ENCODE measurements around the gene NELL1. TPM values are rescaled to one million over a fixed set of nuclear protein-coding genes. Genes with fewer than 3 reads are reported as not detected.

The NELL1 gene
- polyA plus RNA-seq, 1 of the 3 experiments (the other 2 are of a cell fraction), result not detected

DNA sequence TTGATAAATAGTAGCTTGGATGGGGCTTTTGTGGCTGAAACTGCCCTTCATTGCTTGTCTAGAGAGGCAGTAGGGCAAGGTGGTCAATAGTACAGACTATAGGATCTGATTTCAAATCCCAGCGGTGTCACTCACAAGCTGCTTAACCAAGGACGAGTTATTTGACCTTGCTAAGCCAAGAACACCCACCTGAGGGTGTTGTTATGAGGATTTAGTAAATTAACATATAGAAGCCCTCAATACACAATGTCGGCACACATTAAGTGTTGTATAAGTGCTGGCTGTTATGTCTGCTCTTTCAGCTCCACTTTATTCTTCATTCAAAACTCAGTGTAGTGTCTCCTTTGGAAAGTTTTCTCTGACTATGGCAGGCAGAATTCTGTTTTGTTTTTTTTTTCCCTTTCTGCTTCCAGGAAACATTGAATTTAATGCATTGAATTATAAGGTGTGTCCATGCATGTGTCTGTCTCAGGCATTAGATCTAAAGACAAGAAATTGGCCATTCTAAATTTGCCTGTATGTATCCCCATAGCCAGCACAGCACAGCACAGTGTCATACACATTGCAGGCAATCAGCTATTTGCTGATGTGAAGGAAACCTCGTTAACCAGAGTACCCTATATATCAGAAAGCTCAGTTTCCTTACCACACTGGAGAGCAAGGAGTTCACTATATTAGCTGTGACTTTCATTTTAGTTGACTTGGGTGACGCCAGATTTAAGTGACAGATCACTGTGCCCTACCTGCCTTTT is 212.1 kb downstream of the NELL1 start:
- ChIA-PET CTCF (interaction anchor here (5.0 kb wide), 1 partner anchor 8 kb away, joined by 28 read pairs; no protein-coding TSS in a partner anchor), POLR2A (no interaction called here)
- H3K4me1 ChIP-seq (ENCODE audit: control insufficient read depth in 1 of 2, insufficient read depth in 2 of 2, low read depth in 1 of 2, low read length in 1 of 2), result peaks cover 0 to 15% of the 10 kb centered on the region in 2 experiments; a peak in 1 of 4 replicates
- no peak overlapping the region for H3K27ac ChIP-seq (ENCODE audit: low read depth in 2 of 2, low read length in 1 of 2)
- H3K4me2 ChIP-seq, result no peak overlapping the region
- H3F3A ChIP-seq (replicated peaks; ENCODE audit: insufficient read depth), result no peaks in the 10 kb centered on the region
- TF ChIP-seq SMC3 (IDR thresholded peaks at IDR 0.05; ENCODE audit: low read depth, low read length) (no peak), TEAD4 (IDR thresholded peaks at IDR 0.05; ENCODE audit: borderline replicate concordance, insufficient read depth) (no peak), MXI1 (IDR thresholded peaks at IDR 0.05; ENCODE audit: low read depth, low read length) (no peak), RCOR1 (IDR thresholded peaks at IDR 0.05; ENCODE audit: low read length) (no peak), GATA2 (CRISPR knock-in tag; IDR thresholded peaks at IDR 0.05) (no peak), POLR2AphosphoS5 (IDR thresholded peaks at IDR 0.05; ENCODE audit: low read depth, low read length) (no peak), MEF2A (IDR thresholded peaks at IDR 0.05; ENCODE audit: borderline replicate concordance, low read depth) (no peak), NRF1 (IDR thresholded peaks at IDR 0.05; ENCODE audit: low read depth, low read length) (no peak)
- TF ChIP-seq, protein P1, sequence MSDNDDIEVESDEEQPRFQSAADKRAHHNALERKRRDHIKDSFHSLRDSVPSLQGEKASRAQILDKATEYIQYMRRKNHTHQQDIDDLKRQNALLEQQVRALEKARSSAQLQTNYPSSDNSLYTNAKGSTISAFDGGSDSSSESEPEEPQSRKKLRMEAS (IDR thresholded peaks at IDR 0.05; ENCODE audit: low read depth), result no peak
- TF ChIP-seq, protein P2, sequence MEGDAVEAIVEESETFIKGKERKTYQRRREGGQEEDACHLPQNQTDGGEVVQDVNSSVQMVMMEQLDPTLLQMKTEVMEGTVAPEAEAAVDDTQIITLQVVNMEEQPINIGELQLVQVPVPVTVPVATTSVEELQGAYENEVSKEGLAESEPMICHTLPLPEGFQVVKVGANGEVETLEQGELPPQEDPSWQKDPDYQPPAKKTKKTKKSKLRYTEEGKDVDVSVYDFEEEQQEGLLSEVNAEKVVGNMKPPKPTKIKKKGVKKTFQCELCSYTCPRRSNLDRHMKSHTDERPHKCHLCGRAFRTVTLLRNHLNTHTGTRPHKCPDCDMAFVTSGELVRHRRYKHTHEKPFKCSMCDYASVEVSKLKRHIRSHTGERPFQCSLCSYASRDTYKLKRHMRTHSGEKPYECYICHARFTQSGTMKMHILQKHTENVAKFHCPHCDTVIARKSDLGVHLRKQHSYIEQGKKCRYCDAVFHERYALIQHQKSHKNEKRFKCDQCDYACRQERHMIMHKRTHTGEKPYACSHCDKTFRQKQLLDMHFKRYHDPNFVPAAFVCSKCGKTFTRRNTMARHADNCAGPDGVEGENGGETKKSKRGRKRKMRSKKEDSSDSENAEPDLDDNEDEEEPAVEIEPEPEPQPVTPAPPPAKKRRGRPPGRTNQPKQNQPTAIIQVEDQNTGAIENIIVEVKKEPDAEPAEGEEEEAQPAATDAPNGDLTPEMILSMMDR (IDR thresholded peaks at IDR 0.05), result no peak
- H3K79me2 ChIP-seq (ENCODE audit: insufficient read depth), result no peaks in the 10 kb centered on the region
- no peak for DNase-seq
- H3K36me3 ChIP-seq (replicated peaks in 1 of 2; ENCODE audit: control insufficient read depth in 1 of 2, insufficient read depth in 2 of 2, low read length in 1 of 2), result no peaks in the 10 kb centered on the region
- 30% methylated on average over 5 of the region's 5 CpGs for WGBS (ENCODE audit: low lambda C conversion rate)
- no peak overlapping the region for H2AFZ ChIP-seq (ENCODE audit: low read depth)
- no peaks in the 10 kb centered on the region for H3K9me3 ChIP-seq
- H3K27me3 ChIP-seq (ENCODE audit: insufficient read depth), result no peaks in the 10 kb centered on the region
- no peaks in the 10 kb centered on the region for H4K20me1 ChIP-seq (ENCODE audit: insufficient read depth)
- no peak overlapping the region for H3K4me3 ChIP-seq (ENCODE audit: low read depth in 2 of 2, low read length in 1 of 2)
- H3K9me2 ChIP-seq, result no peaks in the 10 kb centered on the region
- no peak overlapping the region for H3K9ac ChIP-seq

DNA sequence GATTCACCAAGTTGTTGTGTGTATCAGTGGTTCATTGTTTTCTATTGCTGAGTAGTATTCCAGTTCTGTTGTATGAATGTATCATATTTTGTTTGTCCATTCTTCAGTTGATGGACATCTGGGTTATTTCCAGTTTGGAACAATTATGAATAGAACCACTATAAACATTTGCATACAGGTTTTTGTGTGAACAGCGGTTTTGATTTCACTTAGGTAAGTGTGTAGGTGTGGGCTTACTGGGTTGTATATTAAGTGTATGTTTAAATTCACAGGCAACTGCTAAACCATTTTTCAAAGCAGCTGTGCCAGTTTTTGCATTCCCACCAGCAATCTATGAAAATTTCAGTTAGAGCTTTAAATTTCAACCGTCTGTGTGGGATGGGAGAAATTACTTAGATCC is 217.8 kb downstream of the NELL1 start:
- H3K9ac ChIP-seq, result no peak overlapping the region
- H4K20me1 ChIP-seq (ENCODE audit: insufficient read depth), result no peaks in the 10 kb centered on the region
- H3K9me2 ChIP-seq, result no peaks in the 10 kb centered on the region
- H3K9me3 ChIP-seq, result no peaks in the 10 kb centered on the region; the same call in 1 of the 2 replicates
- H3K36me3 ChIP-seq (replicated peaks in 1 of 2; ENCODE audit: control insufficient read depth in 1 of 2, insufficient read depth in 2 of 2, low read length in 1 of 2), result no peaks in the 10 kb centered on the region
- 18% methylated on average over 2 of the region's 2 CpGs for WGBS (ENCODE audit: low lambda C conversion rate)
- H3F3A ChIP-seq (replicated peaks; ENCODE audit: insufficient read depth), result no peaks in the 10 kb centered on the region
- H3K27ac ChIP-seq (ENCODE audit: low read depth in 2 of 2, low read length in 1 of 2), result no peak overlapping the region
- CTCF ChIA-PET, result no interaction called here
- no peaks in the 10 kb centered on the region for H3K79me2 ChIP-seq (ENCODE audit: insufficient read depth)
- no peak overlapping the region for H3K4me3 ChIP-seq (ENCODE audit: low read depth in 2 of 2, low read length in 1 of 2)
- no peak for DNase-seq
- H3K4me2 ChIP-seq, result no peak overlapping the region
- no peaks in the 10 kb centered on the region for H3K27me3 ChIP-seq (ENCODE audit: insufficient read depth)
- POLR2A ChIA-PET, result no interaction called here
- H3K4me1 ChIP-seq (ENCODE audit: control insufficient read depth in 1 of 2, insufficient read depth in 2 of 2, low read depth in 1 of 2, low read length in 1 of 2), result peaks cover 0 to 7% of the 10 kb centered on the region in 2 experiments; a peak in 1 of 4 replicates
- H2AFZ ChIP-seq (ENCODE audit: low read depth), result no peak overlapping the region
- TF ChIP-seq RCOR1 (IDR thresholded peaks at IDR 0.05; ENCODE audit: low read length), result no peak
- no peak for TF ChIP-seq RFX5 (IDR thresholded peaks at IDR 0.05; ENCODE audit: low read length)
- TF ChIP-seq, protein P3, sequence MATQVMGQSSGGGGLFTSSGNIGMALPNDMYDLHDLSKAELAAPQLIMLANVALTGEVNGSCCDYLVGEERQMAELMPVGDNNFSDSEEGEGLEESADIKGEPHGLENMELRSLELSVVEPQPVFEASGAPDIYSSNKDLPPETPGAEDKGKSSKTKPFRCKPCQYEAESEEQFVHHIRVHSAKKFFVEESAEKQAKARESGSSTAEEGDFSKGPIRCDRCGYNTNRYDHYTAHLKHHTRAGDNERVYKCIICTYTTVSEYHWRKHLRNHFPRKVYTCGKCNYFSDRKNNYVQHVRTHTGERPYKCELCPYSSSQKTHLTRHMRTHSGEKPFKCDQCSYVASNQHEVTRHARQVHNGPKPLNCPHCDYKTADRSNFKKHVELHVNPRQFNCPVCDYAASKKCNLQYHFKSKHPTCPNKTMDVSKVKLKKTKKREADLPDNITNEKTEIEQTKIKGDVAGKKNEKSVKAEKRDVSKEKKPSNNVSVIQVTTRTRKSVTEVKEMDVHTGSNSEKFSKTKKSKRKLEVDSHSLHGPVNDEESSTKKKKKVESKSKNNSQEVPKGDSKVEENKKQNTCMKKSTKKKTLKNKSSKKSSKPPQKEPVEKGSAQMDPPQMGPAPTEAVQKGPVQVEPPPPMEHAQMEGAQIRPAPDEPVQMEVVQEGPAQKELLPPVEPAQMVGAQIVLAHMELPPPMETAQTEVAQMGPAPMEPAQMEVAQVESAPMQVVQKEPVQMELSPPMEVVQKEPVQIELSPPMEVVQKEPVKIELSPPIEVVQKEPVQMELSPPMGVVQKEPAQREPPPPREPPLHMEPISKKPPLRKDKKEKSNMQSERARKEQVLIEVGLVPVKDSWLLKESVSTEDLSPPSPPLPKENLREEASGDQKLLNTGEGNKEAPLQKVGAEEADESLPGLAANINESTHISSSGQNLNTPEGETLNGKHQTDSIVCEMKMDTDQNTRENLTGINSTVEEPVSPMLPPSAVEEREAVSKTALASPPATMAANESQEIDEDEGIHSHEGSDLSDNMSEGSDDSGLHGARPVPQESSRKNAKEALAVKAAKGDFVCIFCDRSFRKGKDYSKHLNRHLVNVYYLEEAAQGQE (IDR thresholded peaks at IDR 0.05; ENCODE audit: low read depth, low read length), result no peak
- no peak for TF ChIP-seq GATA2 (CRISPR knock-in tag; IDR thresholded peaks at IDR 0.05)
- TF ChIP-seq, protein P4, sequence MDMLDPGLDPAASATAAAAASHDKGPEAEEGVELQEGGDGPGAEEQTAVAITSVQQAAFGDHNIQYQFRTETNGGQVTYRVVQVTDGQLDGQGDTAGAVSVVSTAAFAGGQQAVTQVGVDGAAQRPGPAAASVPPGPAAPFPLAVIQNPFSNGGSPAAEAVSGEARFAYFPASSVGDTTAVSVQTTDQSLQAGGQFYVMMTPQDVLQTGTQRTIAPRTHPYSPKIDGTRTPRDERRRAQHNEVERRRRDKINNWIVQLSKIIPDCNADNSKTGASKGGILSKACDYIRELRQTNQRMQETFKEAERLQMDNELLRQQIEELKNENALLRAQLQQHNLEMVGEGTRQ (IDR thresholded peaks at IDR 0.05; ENCODE audit: borderline replicate concordance, low read depth, low read length), result no peak
- no peak for TF ChIP-seq RAD21 (IDR thresholded peaks at IDR 0.05; ENCODE audit: low read length)
- TF ChIP-seq, protein P5, sequence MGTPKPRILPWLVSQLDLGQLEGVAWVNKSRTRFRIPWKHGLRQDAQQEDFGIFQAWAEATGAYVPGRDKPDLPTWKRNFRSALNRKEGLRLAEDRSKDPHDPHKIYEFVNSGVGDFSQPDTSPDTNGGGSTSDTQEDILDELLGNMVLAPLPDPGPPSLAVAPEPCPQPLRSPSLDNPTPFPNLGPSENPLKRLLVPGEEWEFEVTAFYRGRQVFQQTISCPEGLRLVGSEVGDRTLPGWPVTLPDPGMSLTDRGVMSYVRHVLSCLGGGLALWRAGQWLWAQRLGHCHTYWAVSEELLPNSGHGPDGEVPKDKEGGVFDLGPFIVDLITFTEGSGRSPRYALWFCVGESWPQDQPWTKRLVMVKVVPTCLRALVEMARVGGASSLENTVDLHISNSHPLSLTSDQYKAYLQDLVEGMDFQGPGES (IDR thresholded peaks at IDR 0.05; ENCODE audit: low read depth, low read length), result no peak
- no peak for TF ChIP-seq TEAD4 (IDR thresholded peaks at IDR 0.05; ENCODE audit: borderline replicate concordance, insufficient read depth)
- no peak for TF ChIP-seq EZH2phosphoT487 (IDR thresholded peaks at IDR 0.05; ENCODE audit: borderline replicate concordance, low read depth)
- no peak for TF ChIP-seq FOXJ3 (CRISPR knock-in tag; IDR thresholded peaks at IDR 0.05)
- TF ChIP-seq EP300 (IDR thresholded peaks at IDR 0.05; ENCODE audit: borderline replicate concordance in 1 of 2, low read depth in 1 of 2, low read length in 1 of 2), result no peak
- no peak for TF ChIP-seq NRF1 (IDR thresholded peaks at IDR 0.05; ENCODE audit: low read depth, low read length)
